IPS DF 4.7 (cell line): ENCODE data around the gene CARD9.

Source experiments
- DNase-seq: peaks from one replicate; pipeline ENCODE4 v3.0.0-alpha.2; 2013; ENCODE audit warnings: low spot score; ENCODE audit errors: extremely low read depth

CARD9 gene

DNA sequence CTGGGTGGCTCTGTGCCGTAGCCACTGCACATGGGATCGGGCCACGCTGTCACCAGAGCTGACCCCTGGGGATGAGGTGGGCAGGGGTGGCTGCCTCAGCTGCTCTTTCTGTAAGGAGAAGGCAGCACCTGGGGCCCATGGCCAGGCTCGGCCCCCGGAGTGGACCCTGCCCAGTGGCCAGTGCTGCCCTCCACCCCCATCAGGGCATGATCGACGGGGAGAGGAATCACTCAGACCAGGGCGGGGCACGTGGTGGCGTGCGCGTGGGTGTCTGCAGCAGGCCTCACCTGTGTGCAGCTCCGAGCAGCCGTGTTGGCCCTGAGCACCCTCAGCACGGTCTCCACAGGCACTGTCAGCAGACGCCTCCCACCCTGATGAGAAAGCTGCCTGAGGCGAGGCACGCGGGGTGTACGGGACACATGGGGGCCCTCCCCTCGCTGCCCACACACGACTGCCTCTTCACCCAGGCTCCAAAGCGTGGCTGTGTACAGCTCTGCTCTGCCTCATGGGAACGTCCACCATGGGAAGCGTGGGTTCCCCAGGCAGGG, 8.6 kb upstream of the CARD9 start:
- DNase-seq = no peak

DNA sequence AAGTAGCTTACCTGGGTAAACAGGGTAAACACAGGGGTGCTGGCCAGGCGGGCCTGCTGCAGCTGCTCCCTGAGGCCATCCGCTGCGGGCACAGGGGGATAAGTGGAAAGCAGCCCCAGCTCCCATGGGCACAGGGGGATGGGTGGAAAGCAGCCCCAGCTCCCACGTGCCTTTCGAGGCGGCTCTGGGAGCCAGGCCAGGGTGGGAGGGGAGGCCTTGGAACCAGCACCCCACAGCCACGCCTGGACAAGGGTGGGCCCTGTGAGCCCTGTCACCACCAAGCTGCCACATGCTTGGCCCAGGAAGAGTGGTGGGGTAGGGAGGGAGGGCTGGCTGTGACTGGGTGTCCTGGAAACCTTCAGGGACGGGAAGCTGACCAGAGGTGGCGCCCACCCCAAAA, 7.8 kb upstream of the CARD9 start:
- DNase-seq = no peak

DNA sequence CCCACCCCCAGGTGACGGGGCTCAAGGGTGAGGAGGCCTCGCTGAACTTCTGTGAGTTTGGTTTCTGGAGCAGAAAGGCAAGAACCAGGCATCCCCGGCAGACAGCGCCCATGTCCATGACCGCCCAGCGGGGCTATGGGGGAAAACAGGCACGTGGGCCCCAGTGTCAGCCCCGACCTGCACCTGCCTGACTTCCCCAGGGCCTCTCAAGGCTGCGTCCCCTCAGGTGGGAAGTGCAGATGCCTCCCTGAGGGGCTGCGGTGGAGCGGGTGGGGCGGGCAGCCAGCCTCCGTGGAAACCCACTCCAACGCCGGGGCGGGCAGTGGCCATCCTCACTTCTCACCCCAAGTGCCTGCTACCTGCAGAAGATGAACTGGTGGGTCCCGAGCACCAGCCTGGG, 6.9 kb upstream of the CARD9 start:
- DNase-seq = no peak

DNA sequence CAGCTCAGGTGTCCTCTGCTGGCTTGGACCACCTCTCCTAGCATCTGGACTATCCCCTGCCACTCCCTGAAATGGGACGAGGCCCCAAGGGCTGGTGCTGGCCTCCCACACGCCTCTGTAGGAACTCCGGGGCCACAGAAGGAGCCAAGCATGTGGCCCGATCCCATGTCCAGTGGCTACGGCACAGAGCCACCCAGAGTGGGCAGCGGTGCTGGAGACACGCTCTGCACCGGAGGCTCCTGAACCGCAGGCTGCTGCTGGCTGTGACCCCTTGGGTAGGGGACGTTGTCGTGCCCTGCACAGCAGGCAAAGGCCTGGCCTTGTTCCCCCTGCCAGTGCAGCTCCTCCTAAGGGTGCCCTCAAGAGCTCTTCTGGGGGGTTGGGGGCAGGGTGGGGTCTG, 6.4 kb upstream of the CARD9 start:
- no peak for DNase-seq

DNA sequence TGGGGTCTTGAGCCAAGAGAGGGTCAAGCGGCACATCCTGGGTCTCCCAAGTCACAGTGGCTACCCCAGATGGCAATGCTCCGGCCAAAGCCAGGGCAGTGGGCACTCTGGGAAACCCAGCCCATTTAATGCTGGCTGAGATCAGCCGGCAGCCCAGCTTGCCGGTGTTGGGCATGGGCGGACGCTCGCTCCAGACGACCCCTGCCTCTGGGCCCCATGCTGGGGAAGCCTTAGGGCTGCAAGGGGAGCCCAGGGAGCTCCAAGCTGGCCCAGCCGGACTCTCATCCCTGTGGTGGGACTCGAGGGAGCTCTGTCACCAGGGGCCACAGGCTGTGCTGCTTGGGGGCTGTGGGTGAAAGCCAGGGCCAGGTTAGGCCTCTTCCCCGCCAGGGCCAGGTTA, 5.9 kb upstream of the CARD9 start:
- no peak for DNase-seq

DNA sequence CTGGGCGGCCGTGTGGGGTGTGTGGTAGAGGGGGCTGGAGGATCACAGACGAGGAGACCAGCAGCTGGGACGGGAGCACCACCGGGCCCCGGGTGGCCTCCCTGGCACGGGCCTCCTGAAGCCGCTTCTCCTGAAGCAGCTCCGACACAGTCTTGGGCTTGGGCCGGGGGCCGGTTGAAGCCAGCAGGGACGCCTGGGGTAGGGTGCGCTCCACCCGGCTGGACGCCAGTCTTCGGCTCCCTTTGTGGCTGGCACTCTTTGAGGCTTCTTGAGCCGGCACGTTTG, 5.5 kb upstream of the CARD9 start:
- DNase-seq = no peak

DNA sequence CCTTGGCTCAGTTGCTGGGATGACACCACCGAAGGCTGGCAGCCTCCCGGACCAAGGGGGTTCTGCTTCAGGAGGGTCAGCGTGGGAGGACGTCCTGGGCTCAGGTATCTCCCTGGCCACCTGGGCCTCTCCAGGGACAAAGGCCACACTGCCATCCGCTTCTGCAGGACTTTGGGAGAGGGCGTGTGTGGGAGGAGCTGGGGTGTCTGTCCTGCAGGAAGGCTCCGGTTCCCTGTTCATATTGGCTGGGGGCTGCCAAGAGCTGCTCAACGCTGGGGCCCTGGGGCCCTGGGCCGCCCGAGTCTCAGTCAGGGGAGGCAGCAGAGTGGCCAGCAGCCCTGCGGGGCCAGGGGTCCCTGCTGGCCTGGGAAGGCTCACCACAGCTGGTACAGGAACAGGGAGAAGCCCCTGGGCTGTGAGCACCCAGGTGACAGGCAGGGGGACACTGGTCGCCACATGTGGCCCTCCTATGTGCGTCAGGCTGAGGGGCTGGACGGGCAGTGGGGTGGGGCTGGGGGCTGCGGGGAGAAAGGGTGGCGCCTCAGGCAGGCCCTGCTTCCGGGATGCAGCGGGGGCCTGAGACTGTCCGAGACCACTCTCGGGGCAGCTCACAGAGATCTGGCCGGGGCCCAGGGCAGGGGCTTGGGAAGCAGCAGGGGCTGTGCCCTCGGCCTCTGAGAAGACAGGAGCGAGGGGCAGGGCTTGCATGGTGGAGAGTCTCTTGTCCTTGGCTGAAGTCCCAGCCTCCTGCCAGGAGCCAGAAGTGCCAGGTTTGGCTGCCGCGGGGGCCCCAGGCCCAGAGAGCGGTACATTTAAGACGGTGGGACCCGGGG, 4.9 kb upstream of the CARD9 start:
- no peak for DNase-seq

DNA sequence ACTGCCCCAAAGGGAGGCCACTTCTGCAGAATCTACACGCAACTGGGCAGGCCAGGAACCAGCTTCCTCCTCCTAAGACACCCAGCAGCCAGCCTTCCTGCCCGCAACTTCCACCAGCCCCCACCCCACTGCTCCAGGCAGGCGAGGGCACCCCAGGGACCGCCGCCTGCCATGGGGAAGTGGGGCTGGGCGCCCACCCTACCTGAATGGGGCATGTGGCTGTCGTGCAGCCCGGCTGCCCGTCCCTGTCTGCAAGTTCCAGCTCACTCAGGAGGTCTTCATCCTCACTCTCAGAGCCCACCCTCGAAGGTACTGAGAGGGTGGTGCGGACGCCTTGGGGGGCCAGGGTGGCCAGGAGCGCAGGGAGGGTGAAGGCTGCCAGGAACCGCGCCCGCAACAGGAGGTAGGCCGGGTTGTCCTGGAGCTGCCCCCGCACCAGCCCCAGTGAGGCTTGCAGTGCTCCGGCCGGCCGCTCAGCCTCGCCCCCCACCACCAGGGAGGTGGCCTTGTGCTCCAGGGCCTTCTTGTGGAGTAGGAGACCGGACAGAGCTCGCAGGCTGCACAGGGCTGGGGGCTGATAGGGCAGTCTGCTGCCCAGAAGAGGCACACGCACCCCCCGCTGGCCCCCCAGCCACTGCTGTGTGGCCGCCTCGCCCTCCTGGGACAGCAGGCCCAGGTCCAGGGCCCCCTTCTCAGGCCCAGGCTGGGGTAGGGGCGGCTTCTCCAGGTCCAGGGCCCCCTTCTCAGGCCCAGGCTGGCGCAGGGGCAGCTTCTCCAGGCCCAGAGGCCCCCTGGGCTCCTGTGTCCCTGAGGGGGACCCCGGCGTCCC, 4.1 kb upstream of the CARD9 start:
- no peak for DNase-seq

DNA sequence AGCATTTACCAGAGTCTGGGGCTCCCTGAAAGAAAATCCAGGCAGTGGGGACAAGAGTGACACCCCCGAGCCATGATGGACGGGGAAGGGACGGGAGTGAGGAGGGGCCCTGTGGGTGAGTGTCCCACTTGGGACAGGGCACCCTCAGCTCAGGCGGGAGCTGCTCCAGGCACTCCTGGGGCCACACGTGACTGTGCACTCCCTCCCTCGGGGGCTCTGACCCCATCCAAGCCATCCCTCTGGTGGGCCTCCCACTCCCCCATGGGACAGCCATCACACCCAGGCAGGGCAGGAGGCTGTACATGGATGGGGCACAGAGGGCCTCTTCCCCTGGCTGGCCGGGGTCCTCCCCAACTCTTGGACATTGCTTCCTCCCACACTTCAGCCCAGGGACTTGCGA, 3.0 kb upstream of the CARD9 start:
- DNase-seq = no peak

DNA sequence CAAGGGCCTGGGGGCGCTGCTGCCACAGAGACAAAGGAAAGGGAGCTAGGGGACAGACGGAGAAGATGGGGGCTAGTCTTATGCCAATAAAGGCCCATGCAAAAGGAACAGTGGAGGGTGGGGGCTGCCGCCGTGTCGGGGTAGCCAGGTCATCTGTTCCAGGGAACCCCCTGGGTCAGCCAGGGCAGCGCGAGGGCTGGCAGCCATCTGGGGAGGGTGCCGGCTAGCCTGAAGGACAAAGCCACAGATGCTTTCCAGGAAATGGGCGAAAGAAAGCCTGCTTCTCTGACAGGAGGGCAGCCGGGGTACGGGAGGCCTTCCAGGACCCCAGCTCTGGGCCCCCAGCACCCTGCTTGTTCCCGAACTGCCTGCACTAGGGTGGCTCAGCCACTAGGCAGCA, 1.6 kb upstream of the CARD9 start:
- no peak for DNase-seq

DNA sequence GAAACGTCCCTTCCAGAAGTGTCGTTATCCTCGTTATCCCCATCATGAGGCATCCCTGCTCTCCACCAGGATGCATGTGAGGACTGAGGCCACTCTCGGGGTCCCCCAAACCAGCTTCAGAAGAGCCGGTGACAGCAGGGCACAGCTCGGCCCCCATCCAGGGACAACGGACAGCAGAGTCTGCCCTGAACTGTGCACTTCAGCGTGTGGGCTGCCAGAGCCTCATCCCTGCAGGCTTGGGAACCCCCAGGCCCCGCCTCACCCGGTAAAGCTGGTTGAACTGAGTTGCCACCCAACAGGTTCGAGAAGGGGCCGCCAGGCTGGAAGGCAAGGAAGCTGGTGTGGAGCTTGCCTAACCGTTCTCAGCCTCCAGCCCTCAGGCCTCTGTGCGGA, 710 bp upstream of the CARD9 start:
- no peak for DNase-seq

DNA sequence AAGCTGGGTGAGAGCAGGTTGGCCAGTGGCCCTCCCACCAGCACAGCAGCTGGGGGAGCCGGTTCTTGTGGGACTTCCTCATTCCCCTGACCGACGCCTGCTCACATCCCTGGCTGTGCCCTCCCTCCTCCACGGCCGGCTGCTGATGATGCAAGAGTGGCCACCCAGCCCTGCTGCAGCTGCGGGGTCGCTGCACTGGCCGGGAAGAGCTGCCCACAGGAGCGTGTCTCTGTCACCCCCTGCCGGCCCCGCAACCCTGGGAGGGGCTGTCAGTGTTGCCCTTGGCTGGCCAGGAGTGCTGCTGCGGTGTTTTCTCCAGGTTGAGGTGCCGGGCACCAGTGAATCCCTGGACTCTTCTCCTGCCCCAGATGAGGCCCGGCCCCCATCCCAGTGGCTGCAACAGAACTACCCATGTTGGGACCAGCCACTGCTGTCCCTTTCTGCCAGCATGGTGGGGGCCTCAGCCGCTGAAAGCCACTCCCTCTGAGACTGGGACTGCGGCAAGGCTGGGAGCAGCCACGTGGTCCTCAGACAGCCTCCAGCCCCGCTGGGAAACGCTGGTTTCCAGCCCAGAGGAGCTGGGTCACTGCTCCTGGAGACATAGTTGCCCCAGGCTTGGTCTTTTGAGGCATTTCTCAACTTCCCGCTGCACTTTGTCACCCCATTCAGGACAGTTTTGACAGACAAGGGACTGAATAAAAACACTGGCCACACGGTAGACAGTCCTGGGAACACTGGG, 739 bp downstream of the CARD9 start:
- DNase-seq = no peak

DNA sequence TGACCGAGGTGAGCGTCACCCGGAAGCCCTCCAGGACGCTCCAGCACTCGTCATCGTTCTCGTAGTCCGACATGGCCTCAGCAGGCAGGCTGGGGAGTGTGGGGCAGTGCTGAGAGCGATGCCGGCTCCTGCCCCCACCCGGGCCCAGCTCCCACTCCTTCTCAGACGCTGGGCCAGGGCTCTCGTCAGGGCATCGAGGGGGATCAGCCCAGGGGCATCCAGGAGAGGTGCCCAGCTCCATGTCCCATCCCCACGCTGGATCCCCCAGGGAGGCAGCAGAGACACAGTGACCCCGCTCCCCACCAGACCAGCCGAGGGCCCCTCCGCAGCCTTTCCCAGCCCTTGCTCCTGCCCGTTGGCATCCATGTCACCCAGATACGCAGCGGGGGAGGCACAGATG, 1.5 kb downstream of the CARD9 start:
- DNase-seq = no peak

DNA sequence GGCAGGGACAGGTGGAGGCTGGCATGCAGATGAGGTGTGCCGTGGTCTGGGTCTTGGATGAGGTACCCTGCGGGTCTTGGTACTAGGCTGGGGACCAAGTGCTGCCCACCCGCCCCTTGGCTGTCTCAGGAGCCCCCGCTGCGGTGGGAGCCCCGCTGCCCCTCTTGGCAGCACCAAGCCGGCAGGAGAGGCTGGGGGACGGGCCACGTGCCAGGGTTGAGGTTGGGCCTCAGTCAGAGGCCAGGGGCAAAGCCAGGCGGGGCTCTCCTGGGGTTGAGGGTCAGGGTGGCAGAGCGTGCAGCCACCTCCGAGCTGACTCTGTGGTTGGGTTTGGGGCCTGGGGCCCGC, 2.0 kb downstream of the CARD9 start:
- no peak for DNase-seq

DNA sequence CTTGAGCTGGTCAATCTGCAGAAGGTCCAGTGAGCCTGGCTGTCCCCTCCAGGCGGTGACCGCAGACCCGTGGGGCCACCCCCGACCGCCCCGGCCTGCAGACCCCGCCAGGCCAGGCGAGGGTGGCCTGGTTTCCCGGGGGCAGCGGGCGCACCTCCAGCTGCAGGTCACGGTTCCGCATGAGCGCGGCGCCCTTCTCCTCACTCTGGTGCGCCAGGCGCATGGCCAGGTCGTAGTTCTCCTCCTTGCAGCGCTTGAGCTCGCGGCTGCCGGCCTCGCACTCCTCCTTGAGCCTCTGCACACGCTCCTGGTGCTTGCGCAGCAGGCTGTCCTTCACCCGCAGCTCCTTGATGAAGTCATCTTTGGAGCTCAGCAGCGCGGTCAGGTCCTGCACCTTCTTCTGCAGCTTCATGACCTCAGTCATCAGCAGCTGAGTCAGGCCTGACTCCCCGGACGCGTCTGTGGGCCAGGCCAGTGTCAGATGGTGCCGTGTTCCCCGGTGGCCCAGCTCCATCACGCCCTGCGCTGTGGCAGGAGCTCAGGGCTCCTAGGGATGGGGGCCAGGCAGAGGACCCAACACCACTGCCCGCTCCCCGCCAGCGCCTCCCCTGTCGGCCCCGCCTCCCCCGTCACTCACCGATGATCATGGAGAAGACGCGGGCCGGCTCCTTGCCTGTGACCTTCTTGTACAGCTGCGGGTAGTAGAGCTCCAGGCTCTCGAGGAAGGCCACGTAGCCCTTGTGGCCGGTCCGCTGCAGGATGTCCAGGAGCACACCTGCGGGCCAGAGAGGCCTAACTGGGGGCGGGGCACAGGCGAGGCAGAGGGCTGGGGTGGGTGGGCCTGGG, 2.6 kb downstream of the CARD9 start:
- no peak for DNase-seq

DNA sequence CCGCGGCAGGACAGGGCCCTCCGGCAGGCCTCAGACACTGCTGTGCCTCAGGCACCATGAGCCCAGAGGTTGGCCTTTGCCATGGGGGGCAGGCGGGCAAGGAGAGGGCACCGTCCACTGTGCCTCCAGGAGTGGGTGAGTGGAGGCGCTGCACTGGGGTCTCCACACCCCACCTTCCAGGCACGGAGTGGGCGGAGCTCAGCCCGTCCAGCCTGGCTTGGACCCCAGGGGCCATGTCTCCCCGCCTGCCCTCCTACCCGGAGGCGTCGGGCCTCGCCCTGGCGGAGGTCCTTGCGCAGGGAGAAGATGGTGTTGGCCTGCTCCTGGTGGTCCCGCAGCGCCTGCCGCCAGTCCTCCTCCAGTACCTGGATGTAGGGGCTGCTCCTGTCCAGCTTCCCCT, 3.4 kb downstream of the CARD9 start:
- DNase-seq = no peak

DNA sequence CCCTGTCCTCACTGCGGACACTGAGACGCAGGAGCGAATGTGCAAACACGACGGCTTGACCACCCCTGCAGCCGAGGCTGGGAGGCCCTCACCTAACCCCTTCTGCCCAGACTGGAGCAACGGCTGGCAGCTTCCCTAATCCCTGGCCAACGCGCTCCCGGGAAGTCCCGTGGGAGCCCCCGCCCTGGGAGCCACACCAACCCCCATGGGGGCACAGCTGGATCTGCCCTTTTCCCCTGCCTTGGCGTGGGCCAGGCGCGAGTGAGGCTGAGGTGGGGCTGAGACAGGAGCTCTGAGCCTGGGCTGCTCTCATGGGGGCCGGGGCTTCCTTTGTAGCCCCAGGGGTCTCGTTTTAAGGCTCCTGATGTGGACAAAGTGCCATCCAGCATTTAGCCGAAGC, 5.3 kb downstream of the CARD9 start:
- no peak for DNase-seq

DNA sequence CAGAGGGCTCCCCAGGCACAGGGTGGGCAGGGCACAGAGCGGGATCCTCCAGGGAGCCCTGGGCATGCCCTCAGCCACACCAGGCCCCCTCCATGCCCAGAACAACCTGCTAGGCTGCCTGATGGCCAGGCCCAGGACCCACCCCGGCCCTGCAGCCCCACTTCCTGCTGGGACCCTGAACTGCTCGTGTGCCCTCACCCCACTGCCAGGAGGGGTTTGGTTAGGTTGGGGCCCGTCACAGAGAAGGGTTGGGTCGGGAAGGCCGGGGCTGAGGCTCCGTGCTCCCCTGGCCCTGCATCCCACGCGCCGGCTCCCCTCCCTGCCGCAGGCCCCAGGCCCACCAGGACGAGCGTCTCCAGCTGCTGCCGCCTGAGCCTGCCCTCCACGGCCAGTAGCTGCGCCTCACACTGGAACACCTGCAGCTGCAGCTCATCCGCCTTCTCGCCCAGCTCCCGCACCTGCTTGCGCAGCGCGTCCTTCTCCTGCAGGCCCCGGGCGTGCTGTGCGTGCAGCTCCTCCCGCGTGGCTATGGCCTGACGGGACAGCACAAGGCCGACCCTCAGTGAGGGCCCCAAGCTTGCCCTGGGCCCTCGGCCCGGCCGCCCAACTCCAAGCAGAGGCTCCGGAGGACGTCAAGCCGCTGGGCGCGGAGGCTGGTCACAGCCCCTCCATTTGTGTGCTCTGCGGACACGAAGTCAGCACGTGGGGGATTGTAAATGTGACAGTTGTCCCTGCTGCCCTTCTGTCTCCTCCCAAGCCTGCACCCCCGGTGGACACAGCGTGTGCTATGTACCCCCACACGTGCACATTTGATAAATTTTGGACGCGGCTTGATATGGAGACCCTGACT, 5.9 kb downstream of the CARD9 start:
- no peak for DNase-seq

DNA sequence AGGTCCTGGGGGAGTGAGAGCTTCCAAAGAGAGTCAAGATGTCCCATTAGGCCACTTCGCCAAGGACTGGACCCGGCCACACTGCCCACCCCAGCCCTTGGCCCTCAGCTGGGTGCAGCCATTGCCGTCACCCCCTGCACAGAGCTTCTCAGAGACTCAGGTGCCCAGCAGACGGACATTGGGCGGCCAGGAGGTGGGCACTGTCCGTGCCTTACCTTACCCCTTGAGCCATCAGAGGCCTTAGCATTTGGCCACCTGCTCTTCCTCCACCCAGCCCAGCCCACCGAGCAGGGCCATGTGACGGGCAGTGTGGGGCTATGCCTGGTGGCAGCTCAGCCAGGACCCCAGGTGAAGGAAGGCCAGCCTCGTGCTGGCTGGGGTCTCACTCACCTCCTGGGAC, 6.6 kb downstream of the CARD9 start:
- no peak for DNase-seq

DNA sequence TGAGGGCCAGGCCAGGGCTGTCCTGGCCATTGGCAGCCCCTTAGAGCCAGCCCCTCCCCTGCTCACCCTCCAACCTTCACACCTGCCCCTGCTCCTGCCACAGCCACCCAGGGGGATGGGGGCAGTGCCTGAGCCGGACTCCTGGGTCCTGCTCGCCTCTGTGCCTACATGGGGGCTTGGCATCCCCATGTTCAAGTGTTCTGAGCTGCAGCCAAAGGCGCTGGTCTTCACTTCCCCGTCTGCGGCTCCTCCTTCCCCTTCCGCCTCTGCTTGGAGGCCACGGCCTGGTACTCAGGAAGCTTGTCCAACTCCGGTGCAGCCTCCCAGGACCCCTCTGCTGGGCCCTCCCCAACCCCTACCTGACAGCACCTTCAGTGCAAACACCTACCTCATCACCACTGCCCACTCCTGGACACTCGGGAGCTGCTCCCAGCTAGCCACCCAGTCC, 7.7 kb downstream of the CARD9 start:
- DNase-seq = no peak
